Chondrocyte (in vitro differentiated cells): ENCODE measurements around the gene LARGE1. TPM values are rescaled to one million over a fixed set of nuclear protein-coding genes. Genes with fewer than 3 reads are reported as not detected.

Experiments used
- DNase-seq: peaks from one replicate; pipeline ENCODE4 v3.0.0; 2021; ENCODE audit warnings: mixed read lengths, low spot score
- H3K27ac Mint-ChIP-seq: one replicate; pipeline ENCODE4 v1.8.0; 2021; ENCODE audit warnings: mild to moderate bottlenecking, moderate library complexity, mixed read lengths; ENCODE audit not compliant: unreplicated experiment
- H3K27me3 Mint-ChIP-seq: 2 replicates; pipeline ENCODE4 v1.8.0; 2021; ENCODE audit warnings: low read depth, mixed read lengths
- H3K36me3 Mint-ChIP-seq: 2 replicates; pipeline ENCODE4 v1.8.0; 2021; ENCODE audit warnings: low read depth, mixed read lengths
- H3K4me1 Mint-ChIP-seq: 2 replicates; pipeline ENCODE4 v1.8.0; 2021; ENCODE audit warnings: low read depth, mild to moderate bottlenecking, mixed read lengths
- H3K4me3 Mint-ChIP-seq: one replicate; pipeline ENCODE4 v1.8.0; 2021; ENCODE audit warnings: mild to moderate bottlenecking, moderate library complexity, mixed read lengths; ENCODE audit not compliant: unreplicated experiment
- H3K9me3 Mint-ChIP-seq: 2 replicates; pipeline ENCODE4 v1.8.0; 2021; ENCODE audit warnings: low read depth, mixed read lengths
- total RNA-seq: library from RNA; stranded (reverse); gene quantifications from 3 replicates; pipeline ENCODE4 v1.2.1, GENCODE V29; 2021
- TF ChIP-seq, protein P1 (sequence below): fragments of 200-600 bp; sonication (generic); IDR thresholded peaks from 2 replicates; pipeline ENCODE4 v1.5.0; 2021; ENCODE audit warnings: antibody characterized with exemption, mild to moderate bottlenecking, moderate library complexity

The LARGE1 gene
- total RNA-seq, 1 donor from 2014 or later = 21.3 TPM

- Mint-ChIP-seq H3K4me3 (no peak overlapping the region), H3K4me1 (peaks cover 12% of the 10 kb centered on the region), H3K36me3 (no peaks in the 10 kb centered on the region), H3K9me3 (peaks cover 2% of the 10 kb centered on the region), H3K27ac (no peak overlapping the region), H3K27me3 (no peaks in the 10 kb centered on the region)
- TF ChIP-seq, protein P1, sequence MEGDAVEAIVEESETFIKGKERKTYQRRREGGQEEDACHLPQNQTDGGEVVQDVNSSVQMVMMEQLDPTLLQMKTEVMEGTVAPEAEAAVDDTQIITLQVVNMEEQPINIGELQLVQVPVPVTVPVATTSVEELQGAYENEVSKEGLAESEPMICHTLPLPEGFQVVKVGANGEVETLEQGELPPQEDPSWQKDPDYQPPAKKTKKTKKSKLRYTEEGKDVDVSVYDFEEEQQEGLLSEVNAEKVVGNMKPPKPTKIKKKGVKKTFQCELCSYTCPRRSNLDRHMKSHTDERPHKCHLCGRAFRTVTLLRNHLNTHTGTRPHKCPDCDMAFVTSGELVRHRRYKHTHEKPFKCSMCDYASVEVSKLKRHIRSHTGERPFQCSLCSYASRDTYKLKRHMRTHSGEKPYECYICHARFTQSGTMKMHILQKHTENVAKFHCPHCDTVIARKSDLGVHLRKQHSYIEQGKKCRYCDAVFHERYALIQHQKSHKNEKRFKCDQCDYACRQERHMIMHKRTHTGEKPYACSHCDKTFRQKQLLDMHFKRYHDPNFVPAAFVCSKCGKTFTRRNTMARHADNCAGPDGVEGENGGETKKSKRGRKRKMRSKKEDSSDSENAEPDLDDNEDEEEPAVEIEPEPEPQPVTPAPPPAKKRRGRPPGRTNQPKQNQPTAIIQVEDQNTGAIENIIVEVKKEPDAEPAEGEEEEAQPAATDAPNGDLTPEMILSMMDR = no peak
- no peak for DNase-seq
Measured at GRCh38 chr22:33405194-33405593, 515.1 kb downstream of the LARGE1 start.

- H3K36me3 Mint-ChIP-seq = no peaks in the 10 kb centered on the region
- H3K9me3 Mint-ChIP-seq = peaks cover 2% of the 10 kb centered on the region
Measured at GRCh38 chr22:33404723-33405122, 515.6 kb downstream of the LARGE1 start.

GRCh38 chr22:33402325-33402724 lies 518.0 kb downstream of the LARGE1 start:
- no peak overlapping the region for H3K27ac Mint-ChIP-seq
- H3K36me3 Mint-ChIP-seq = peaks cover under 1% of the 10 kb centered on the region
- H3K4me1 Mint-ChIP-seq = peaks cover 12% of the 10 kb centered on the region
- H3K4me3 Mint-ChIP-seq = no peak overlapping the region
- TF ChIP-seq, protein P1 = no peak
- DNase-seq = no peak
- H3K9me3 Mint-ChIP-seq = peaks cover 4% of the 10 kb centered on the region
- H3K27me3 Mint-ChIP-seq = no peaks in the 10 kb centered on the region

More at GRCh38 chr22:33404723-33405122, 515.6 kb downstream of the LARGE1 start:
- H3K27ac Mint-ChIP-seq = no peak overlapping the region
- no peak overlapping the region for H3K4me3 Mint-ChIP-seq
- TF ChIP-seq, protein P1 = no peak
- no peak for DNase-seq
- peaks cover 12% of the 10 kb centered on the region for H3K4me1 Mint-ChIP-seq
- H3K27me3 Mint-ChIP-seq = no peaks in the 10 kb centered on the region

GRCh38 chr22:33401291-33401690 lies 519.0 kb downstream of the LARGE1 start:
- TF ChIP-seq, protein P1 = no peak
- peaks cover 1% of the 10 kb centered on the region for H3K36me3 Mint-ChIP-seq
- no peak overlapping the region for H3K4me3 Mint-ChIP-seq
- peak overlapping the region; percentile 85 for H3K27ac Mint-ChIP-seq
- peaks cover 4% of the 10 kb centered on the region for H3K9me3 Mint-ChIP-seq
- H3K27me3 Mint-ChIP-seq = no peaks in the 10 kb centered on the region
- peaks cover 17% of the 10 kb centered on the region for H3K4me1 Mint-ChIP-seq
- no peak for DNase-seq

DNA sequence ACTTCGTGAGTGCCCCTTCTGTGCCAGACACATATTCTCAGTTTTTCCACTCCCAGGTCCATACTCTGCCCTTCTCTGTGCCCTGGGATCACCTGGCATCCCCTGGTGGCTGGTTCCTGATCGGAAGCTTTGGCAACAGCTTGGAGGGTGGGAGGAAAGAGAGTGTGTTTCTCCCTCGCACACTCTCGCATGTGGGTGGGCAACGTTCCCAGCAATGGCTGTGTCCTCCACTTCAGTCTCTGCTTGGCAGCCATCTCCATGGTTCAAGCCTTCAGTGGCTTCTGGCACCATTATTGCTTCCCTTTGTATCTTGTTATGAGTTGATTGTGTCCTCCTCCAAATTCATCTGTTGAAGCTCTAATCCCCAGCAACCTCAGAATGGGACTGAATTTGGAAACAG lies 519.4 kb downstream of the LARGE1 start:
- TF ChIP-seq, protein P1 = no peak
- Mint-ChIP-seq H3K27ac (peak overlapping the region; percentile 85), H3K4me3 (no peak overlapping the region), H3K27me3 (no peaks in the 10 kb centered on the region), H3K9me3 (peaks cover 4% of the 10 kb centered on the region), H3K36me3 (peaks cover 1% of the 10 kb centered on the region), H3K4me1 (peaks cover 20% of the 10 kb centered on the region)
- no peak for DNase-seq
